ENCODE results near the gene ISLR.

ISLR gene

DNA sequence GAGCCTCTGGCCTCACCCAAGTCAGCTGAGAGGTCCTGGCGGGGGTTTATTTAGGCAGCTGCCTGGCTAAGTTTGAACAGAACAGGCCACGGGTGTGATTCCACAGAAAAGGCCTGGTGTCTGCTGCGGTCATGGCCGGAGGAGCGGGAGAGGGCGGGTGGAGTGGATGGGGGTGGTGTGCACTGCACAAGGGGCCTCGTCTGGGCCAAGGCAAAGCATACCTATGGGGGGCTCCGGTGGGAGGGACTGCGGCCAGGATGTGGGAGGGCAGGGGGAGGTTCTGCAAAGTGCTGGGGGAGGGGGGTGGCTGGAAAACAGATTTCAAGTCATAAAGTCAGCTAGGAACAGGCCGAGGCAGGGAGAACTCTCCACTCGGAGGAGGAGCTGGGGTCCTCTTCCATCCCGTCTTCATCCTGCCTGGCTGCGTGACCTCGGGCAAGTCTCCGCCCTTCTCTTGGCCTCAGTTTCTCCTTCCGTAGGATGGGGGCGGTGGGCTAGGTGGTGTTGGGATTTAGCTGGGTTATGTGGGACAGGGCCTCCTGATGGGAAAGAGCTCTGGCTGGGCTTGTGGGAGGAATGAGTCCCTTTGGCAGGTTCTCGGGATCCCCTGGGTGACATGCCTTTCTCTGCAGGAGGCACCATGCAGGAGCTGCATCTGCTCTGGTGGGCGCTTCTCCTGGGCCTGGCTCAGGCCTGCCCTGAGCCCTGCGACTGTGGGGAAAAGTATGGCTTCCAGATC is 878 bp downstream of the ISLR start:
- no peak for DNase-seq

DNA sequence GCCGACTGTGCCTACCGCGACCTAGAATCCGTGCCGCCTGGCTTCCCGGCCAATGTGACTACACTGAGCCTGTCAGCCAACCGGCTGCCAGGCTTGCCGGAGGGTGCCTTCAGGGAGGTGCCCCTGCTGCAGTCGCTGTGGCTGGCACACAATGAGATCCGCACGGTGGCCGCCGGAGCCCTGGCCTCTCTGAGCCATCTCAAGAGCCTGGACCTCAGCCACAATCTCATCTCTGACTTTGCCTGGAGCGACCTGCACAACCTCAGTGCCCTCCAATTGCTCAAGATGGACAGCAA is 1.4 kb downstream of the ISLR start:
- DNase-seq = no peak

GRCh38 chr15:74175271-74176191 is 2.0 kb downstream of the ISLR start:
- DNase-seq = no peak

- peak; percentile 66 for DNase-seq
These were observed 3.0 kb downstream of the ISLR start for GRCh38 chr15:74176262-74177214.

- DNase-seq = no peak
These were observed 5.0 kb downstream of the ISLR start for GRCh38 chr15:74178326-74179100.

DNA sequence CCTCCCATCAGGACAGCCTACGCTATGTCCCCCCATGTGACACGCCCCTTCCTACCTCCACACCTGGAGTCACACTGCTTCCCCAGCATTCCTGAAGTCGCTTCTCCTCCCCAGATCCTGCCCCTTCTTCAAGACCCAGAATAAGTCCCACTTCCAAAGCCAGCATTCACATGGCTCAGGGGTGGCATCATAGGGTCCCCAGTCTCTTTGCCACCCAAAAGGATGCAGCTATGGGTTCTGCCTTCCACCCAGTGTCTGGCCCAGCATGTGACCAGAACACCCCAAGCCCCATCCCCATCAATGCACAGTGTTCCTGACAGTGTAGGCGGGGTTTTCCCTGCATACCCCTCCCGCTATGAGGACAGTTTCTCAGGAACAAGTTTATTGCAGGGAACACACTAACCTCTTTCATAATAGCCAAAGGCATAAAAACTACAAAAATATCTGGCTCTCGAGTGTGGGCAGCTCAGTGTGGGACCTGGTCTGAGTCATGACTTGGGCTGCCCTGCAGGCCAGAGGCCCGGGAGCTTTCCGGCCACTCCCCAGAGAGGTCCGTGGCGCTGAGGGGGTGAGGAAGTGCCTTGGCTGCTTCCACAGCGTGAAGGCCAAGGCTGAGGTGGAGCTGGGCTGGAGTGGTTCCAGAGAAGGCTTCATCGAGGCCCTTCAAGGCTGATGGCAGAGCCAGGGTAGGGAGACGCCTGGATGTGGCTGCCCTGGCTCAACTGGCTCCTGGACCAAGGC is 5.8 kb downstream of the ISLR start:
- no peak for DNase-seq

DNA sequence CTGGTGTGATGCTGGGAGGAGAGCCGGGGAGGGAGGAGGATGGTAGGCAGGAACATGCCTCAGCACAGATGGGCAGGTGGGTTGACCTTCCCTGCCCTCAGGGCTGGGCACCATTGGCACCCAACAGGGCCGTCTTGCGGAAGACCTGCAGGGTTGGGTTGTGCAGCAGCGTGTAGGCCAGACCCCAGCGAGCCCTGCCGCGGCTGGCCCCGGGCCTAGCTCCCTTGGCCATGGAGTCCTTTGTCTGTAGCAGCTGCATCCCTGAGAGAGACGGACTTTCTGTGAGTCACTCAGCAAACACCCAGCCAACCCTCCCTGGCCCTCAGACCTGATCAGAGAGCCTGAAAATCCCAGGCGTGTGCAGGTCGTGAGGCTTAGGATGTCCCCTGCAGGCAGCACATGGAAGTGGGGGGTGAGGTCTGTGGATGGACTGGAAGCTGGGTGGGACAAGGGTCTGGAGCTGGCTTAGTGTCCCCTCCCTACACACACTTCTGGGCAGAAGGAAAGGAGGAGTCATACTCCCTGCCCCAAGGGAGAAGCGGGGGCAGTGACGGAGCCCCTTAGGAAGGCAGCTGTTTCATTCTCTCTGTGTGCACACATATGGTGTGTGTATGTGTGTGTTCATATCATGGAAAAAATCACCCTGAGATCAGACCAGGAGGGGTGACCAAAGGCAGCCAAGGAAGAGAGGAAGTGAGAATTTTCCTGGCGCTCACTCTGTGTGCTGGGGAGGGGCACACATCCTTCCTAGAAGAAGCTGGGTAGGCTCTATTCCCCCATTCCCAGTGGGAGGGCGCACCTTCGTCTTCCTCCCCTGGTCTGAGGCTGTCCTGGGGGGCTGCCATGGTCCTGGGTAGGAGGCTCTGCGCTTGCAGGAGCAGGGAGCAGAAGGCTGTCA is 6.7 kb downstream of the ISLR start:
- peak; percentile 39 for DNase-seq

GRCh38 chr15:74180881-74181602 is 7.5 kb downstream of the ISLR start:
- DNase-seq = no peak

- DNase-seq = no peak
These were observed 8.6 kb downstream of the ISLR start for GRCh38 chr15:74182131-74182530.

DNA sequence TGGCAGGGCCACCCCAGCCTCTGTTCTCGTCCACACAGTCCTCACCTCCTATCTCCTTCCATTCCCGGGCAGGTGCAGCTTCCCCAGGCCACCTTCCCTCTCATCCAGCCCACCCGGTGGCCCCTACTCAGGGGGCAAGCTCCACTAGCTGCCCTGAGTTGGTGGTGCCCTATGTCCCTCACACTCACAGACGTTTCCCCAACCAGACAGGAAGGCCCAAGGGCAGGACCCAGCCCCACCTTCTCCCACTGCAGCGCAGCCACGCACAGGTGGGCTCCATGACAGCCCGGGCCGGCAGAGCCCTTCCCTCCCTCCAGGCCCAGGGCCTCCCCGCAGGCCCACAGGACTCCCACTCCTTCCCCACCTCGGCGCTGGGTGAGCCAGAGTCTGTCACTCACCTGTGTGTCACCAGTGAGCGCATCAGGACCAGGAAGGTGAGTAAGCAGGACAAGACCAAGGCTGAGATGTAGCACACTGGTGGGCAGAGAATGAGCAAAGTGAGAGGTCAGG is 11.1 kb downstream of the ISLR start:
- no peak for DNase-seq

- no peak for DNase-seq
These were observed 12.3 kb downstream of the ISLR start for GRCh38 chr15:74185710-74186348.

DNA sequence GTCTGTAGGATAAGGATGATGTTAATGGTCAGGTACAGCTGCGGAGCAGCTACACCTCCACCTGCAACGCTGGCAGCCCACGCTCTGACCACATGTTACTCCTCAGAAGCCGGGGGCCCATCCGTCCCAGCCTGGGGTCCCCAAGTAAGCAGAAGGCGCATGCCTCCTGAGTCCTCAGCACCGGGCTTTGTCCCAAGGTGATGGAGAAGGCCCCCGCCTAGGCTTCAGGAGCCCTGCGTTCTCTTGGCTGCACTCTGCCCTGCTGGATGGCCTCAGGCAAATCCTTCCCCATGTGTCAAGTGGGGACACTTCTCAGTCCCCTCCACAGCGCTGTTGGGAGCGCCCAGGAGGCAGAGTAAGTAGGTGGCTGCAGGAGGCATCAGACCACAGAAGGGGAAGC is 14.7 kb downstream of the ISLR start:
- no peak for DNase-seq

DNA sequence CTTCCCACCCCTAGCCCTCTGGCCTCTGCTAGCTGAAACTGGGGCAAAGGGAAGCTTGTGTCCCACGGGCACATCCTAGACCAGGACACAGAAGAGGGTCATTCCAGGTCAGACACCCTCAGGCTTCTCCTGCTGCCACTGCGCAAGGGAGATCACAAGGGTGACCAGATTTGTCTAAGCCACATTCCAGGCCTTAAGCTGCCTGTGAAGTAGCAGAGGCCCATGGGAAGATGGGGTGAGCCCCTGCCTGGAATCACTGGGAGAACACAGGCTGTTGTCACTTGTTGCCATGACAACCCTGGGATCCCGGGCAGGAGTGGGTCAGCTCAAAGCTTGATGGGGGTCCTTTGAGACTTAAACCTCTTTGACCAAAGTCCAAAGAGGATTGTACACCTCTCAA is 18.3 kb downstream of the ISLR start:
- peak; percentile 56 for DNase-seq

GRCh38 chr15:74192751-74193150 is 19.2 kb downstream of the ISLR start:
- peak; percentile 54 for DNase-seq

DNA sequence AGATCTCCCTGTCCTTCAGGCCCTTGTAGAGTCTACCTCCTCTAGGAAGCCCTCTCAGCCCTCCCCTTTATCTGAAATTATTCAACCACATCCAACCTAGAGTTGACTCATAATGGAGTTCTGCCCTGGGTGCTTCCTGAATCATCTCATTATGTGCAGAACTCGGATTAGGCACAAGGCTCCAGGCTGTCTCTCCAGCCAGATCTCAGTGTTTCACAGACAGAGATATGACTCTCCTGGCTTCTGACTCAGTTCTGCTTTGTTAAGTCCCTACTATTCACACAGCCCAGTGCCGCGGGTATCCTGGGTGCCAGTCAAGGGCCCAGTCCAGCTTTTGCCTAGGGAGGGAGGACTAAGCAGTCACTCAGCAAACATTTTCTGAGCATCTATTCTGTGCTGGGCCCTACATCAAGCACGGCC is 19.8 kb downstream of the ISLR start:
- peak; percentile 74 for DNase-seq

DNA sequence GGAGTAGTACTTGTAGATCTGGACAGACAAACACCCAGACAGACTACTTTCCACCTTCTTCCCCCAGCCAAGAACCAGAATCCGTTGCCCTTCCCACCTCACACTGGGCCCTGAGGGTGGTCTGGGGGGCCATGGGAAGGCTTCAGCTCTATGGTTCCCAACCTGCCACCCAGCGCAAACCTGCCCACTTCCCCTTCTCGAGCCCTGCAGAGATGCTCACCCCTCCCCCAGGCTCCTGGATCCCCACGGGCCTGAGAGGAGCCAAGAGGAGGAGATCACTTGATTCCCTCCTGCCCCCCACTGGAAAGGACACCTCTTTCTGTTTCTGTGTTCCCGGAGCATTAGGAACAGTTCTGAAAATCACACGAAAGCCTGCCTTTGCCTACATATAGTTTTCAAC is 20.4 kb downstream of the ISLR start:
- no peak for DNase-seq

GRCh38 chr15:74194572-74195559 is 21.4 kb downstream of the ISLR start:
- DNase-seq = no peak

DNA sequence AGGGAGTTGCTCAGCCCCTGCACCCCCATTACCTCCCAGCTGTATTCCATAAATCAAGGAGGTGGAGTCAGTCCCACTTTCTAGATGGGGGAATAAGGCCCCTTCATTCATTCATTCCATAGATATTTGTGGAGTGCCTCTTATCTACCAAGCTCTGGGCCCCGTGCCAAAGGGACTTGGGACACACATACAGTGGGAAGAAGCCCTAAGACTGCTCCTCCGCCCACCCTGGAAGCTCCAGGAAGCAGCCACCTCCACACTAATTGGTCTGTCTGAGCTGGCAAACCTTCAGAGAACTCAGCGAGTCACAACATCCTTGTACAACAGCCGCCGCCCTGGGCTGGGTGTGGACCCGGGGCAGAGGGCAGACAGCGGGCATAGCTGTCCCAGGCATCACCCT is 22.7 kb downstream of the ISLR start:
- no peak for DNase-seq

Data from NCI-H82 (cell line).